GM15510 (cell line): ENCODE measurements around the gene TPST1.

Experiments used
- POLR2A ChIP-seq: IDR thresholded peaks from 3 replicates; pipeline ENCODE4 v1.6.1; 2011; ENCODE audit warnings: borderline replicate concordance; ENCODE audit not compliant: insufficient read length; ENCODE audit errors: extremely low read depth

TPST1 gene

DNA sequence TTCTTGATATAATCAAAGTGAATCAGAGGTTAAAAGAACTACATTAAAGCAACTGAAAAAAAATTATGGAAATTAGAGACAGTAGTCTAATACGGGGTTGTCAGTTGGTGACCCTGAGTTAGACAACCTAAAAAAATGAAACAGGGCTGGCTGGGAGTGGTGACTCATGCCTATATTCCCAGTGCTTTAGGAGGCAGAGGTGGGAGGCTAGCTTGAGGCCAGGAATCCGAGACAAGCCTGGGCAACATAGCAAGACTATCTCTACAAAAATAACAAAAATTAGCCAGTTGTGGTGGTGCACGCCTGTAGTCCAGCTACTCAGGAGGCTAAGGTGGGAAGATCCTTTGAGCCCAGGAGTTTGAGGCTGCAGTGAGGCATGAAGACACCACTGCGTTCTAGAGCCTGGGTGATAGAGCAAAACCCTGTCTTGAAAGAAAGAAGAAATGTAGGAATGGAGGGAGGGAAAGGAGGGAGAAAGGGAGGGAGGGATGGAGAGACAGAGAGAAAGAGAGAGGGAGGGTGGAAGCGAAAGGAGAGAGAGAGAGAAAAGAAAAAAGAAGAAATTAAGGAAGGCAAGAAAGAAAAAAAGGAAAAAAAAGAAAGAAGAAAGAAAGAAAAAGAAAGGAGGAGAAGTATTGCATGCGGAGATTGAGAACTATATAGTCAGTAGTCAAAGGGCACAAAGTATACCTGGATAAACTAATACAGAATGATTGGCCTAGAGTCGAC lies 166.1 kb downstream of the TPST1 start:
- no peak for TF ChIP-seq POLR2A

DNA sequence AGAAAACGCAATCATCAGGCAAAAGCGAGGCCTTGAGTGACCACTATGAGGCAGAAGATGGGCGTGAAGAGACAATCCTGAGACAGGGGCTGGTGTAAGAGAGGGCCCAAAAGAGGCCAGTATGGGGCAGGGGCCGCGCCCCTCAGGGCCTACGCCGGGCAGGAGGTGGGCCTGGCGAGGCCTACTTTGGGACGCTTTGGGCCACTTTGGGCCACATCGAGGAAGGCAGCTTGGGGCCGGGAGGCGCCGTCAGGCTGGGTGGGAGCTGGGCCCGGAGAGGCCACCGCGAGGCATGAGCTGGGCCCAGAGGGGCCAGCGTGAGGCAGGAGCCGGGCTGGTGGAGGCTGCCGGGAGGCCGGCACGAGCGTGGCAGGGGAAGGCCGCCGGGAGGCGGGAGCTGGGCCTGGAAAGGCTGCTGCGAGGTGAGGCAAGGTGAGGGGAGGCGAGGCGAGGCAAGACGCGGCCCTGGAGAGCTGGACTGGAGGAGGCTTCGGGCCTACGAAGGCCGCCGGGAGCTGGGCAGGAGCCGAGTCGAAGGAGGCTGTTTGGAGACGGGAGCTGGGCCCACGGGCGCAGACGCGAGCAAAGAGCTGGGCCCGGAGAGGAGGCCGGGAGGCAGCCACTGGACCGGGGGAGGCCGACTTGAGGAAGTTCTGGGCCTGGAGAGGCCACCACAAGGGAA lies 171.3 kb downstream of the TPST1 start:
- no peak for TF ChIP-seq POLR2A

DNA sequence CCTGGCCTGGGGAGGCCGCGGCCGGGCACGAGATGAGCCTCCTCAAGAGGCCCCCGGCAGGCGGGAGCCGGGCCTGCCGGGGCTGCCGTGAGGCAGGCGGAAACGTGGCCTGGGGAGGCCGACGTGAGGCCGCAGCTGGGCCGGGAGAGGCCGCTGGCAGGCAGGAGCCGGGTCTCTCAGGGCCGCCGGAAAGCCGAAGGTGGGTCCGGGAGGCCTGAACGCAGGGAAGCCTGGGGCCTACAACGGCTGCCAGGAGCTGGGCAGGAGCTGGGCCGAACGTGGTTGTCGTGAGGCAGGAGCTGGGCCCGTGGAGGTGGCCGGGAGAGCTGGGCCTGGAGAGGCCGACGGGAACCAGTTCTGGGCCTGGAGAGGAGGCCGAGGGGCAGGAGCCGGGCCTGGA lies 171.9 kb downstream of the TPST1 start:
- TF ChIP-seq POLR2A = no peak

DNA sequence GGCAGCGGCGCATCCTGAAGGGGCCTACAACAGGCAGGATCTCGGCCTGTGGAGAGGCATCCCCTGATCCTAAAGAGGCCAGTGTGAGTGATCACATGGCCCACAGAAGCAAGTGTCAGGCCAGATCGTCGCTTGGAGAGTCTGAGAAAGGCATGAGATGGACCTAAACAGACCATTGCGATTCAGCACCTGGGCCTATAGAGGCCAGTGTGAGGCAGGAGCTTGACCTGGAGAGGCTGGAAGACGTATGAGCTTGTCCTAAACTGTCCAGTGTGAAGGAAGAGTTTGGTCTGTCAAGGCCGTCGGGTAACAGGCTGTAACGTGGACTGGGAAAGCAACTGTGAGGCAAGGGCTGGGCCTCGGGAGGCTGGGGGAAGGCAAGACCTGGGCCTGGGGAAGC lies 172.6 kb downstream of the TPST1 start:
- no peak for TF ChIP-seq POLR2A

DNA sequence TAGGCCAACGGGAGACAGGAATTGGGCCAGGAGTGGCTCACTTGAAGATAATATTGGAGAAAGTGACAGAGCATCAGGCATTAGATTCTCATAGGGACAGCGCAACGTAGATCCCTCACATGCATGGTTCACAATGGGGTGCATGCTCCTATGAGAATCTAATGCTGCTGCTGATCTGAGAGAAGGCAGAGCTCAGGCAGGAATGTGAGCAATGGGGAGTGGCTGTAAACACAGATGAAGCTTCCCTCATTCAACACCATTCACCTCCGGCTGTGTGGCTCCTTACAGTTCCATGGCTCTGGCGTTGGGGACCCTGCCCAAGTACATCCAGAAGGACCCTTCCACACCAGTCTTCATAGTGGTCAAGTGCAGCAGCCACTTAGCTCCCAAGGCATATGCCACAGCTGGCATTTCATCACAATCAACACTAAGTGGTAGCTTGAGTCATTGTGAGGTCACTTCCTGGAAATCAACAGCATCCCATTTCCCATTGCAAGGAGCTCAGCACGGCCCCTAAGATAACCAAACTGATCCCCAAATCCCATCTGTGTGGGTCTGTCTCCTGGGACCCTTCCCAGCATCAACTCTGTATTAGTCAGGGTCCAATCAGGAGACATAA lies 174.5 kb downstream of the TPST1 start:
- no peak for TF ChIP-seq POLR2A

- no peak for TF ChIP-seq POLR2A
Observed at GRCh38 chr7:66380272-66380888, 175.2 kb downstream of the TPST1 start.

- no peak for TF ChIP-seq POLR2A
Observed at GRCh38 chr7:66399566-66399965, 194.4 kb downstream of the TPST1 start.

- TF ChIP-seq POLR2A = no peak
Observed at GRCh38 chr7:66400400-66400799, 195.3 kb downstream of the TPST1 start.

- TF ChIP-seq POLR2A = no peak
Observed at GRCh38 chr7:66403564-66403963, 198.4 kb downstream of the TPST1 start.

DNA sequence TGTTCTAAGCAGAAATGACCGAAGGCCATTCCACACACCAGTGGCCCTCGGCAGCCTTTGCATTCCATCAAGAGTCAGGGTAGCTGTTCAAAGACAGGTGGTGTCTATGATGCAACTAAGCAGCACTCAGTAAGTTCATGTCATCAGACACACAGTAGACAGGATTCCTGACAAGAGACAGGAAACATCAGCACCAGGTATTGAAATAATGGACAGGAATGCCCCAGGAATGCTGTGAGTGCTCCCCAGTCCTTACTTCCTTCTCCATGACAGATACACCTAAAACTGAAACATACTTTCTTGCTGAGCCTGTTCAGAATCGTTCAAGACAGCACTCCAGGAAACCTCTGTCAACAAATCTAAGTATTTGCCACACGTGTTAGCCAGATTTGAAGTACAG lies 204.4 kb downstream of the TPST1 start:
- no peak for TF ChIP-seq POLR2A
